Colon (tissue), 2 donors: ENCODE data around the gene RAB5B.
A peak's percentile ranks its signal among the peaks of the same experiment; 100 is the strongest.

Experiments
- FAIRE-seq: peaks from 2 replicates; lab custom pipeline; 2012; peaks lifted over from hg19 to GRCh38; lab: Jason Lieb, UNC
- donor health status: control.
- donor health status: control.

The RAB5B gene

DNA sequence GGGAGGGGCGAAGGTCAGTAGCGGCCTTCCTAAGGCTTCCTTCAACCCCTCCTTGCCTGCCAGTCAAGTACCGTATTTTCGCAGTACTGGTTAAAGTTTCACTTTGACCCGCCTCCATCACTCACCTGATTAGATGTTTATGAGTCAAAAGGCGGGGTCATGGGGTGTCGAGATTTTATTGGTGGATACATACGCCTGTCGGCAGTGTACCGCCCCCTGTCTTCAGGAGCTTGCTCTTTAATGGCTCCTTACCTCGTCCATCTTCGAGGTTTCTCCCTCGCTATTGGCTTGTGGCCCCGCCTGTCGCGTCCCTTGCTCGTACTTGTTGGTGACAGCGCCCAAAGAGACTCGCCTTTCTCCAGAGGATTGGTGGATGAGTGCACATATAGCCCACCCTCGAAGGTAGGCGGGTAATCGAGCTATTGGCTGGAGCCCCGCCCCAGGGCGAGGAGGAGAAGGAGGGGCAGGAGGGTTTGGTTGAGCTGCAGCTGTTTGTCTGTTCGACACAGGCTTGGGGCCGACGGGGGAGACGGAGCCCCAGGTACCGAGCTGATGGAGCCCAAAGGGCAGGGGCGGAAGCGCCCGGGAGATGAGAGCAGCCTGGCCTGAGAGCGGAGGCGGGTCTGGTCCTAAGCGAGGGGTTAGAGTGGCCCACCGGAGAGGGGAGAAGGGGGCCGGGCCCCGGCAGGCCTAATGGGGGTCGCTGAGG lies at the start of gene RAB5B:
Gene RAB5B (plus strand): TSS at position 480 of the 709 bp plus-strand sequence. CDS start 12,883 bp downstream, outside the sequence.
- FAIRE-seq, result peak; percentile 98

- no peak for FAIRE-seq
Measured at GRCh38 chr12:55925371-55925770, 48.5 kb upstream of the RAB5B start.

GRCh38 chr12:55925870-55926737 lies 47.8 kb upstream of the RAB5B start:
- FAIRE-seq, result no peak

GRCh38 chr12:55926738-55927587 lies 46.9 kb upstream of the RAB5B start:
- FAIRE-seq, result no peak

DNA sequence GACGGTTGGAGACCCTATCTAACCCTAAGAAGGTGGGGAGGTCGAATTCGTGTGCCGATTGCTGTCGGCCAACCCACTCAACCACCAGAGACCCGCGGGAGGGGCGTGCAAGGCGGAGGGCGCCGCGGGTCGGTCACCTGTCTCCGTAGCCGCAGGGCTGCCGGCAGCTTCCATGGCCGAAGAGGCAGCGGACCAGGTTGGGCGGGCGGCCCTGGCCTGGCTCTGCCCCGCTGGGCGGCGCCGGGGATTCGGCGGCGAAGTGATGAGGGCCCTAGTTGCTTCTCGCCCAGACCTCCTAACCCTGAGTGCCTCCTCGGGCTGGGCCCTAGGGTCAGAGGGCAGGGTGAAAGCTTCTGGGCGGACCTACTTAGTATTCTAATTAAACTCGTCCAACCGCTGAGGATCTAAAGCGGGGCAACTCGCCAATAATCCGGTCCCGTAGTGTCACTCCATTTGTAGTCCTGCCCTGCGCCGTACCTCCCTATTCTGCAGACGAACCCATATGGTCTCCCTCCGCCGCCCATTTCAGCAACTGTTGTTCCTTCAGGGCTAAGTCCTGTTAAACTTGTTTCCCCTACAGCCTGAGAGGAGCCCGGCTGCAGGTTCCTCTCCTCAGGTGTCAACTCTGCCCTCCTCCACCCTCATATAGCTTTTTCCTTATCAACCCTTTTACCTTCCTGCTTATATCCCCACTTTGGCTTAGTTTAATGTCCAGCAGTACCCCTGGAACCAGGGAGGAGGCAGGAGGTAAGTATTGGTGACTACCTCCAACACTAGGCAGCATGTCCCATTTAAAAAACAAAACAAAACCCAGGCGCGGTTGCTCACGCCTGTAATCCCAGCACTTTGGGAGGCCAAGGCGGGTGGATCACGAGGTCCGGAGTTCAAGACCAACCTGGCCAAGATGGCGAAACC lies 46.0 kb upstream of the RAB5B start, which contains the start of gene PYM1:
Gene PYM1 (minus strand): TSS at position 307 of the 915 bp plus-strand sequence. CDS start 133 bp downstream, at position 174.
- no peak for FAIRE-seq

DNA sequence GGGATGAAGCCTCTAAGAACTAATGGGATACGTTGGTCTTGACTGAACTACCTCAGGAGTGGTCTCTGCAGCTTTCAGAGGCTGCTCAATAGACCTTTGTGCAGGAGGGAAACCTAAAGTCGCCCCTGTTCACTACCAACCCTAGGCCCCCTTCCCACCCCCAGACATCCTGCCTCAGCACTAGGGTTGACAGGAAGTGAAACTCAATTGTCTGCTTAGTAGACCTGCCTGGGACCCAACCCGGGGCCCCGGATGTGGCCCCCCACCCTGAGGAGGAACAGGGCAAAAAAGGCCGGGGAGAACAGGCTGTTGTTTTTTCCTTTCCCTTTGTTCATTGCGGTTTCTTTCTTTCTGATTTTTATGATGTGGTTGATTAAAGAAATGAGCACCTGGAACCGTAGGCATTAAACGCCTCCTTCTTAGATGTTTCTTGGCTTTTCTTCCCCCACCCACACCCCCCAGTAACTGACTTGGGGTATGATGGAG lies 44.5 kb upstream of the RAB5B start:
- no peak for FAIRE-seq

GRCh38 chr12:55930771-55931316 lies 43.0 kb upstream of the RAB5B start, which contains the start of gene DGKA:
Gene DGKA, plus strand, starts transcription at chr12:55931162. Its CDS starts 5,342 bp downstream, at chr12:55936504.
- FAIRE-seq, result no peak

DNA sequence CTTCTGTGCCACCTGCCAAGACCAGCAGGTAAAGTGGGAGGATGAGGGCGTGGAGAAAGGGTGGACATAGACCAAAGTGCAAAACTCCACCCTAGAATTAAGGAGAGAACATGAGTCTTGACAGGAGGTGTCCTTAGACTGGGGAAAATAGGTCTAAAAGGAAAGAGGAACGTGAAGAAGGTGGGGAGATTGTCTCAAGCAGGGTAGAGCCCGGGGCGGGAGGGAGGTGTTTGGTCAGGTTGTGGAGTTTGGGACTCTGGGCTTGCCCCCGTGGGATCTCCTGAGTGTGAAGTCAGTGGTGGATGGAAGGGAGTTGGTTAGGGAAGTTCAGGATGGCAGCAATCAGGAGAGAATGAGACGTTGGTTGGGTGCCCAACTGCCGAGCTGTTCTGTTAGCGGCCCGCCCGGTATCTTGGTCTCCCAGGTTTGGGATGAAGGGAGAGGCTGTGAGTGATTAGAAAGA lies 42.5 kb upstream of the RAB5B start:
- no peak for FAIRE-seq

- no peak for FAIRE-seq
Measured at GRCh38 chr12:55931780-55932550, 41.9 kb upstream of the RAB5B start.

DNA sequence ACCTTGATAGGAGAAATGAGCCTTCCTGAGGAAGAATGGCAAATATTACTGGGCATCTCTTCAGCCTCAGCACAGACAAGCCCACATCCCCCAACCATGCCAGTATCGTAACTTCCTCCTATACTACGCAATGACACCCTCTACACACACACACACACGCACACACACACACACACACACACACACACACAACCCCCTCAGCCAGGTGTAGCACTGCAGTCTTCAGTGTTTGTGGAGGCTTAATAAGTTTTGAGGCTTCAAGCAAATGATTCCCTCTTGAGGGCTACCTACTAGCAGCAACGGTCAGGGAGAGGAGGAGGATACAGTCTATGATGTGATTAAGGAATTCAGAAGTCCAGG lies 41.3 kb upstream of the RAB5B start:
- FAIRE-seq, result no peak

DNA sequence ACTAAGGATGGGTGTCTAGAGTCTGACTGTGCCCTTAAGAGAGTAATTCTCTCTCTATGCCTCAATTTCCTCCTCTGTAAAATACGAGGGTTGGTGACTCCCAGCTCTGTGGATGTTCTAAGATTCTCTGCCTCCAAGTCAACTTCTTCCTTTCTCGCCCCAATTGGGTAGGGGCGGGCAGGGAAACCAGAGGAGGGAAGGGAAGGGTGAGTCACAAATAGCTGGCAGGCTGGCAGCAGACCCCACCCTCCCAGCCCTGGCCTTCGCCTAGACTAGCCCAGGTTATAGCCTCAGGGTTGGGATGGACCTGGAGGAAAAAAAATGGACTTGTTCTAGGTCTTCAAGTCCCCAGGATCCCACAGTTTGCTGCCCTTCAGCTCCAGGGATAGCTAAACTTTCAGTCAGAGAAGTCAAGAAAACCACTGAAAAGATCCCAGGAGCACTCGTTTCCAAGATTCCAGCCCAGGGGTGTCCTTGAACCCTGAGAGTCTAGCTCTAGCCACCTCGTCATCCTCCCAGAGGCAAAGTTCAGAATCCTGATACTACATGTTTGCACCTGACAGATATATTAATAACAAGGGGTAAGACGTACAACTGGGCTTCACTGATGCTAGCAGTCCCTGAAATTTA lies 40.6 kb upstream of the RAB5B start:
- FAIRE-seq, result no peak

DNA sequence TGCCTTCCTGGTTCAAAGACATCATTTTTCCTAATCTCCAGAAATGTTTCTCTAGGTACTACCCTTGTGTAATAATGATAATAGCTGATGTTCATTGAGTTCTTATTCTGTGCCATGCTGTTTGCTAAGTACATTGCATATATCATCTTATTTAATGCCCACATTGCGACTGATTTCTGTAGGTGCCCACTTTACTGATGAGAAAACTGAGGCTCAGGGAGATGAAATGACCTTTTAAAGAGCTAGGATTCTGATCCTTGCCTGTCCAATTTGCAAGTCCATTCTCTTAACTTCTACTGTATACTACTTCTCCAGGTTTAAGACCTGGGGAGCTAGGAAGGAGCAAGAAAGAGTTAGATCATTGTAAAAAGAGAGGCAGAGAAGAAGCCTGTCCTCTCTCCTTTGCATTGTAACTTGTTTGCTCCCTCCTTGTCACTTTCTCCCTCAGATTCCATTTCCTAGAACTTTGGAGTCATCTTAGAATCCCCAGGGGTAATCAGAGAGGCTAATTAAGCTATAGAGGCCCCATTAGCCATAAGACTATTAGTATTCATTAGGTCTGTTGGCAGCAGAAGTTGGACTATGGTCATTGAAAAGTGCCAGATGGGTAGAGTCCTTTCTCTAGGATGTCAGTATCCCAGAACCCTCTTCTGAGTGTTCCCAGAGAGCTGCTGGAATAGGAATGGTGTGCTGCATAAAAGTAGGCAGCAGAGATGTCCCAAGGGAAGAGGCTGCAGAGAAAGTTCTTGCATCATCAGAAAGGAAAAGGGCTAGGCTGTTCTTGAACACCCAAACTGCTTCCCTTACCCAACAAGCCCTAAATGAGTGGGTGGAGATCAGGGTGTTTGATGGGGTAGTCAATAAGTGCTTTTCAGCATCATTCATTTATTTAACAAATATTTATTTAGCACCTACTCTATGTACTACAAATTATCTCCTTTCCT lies 39.8 kb upstream of the RAB5B start:
- no peak for FAIRE-seq

DNA sequence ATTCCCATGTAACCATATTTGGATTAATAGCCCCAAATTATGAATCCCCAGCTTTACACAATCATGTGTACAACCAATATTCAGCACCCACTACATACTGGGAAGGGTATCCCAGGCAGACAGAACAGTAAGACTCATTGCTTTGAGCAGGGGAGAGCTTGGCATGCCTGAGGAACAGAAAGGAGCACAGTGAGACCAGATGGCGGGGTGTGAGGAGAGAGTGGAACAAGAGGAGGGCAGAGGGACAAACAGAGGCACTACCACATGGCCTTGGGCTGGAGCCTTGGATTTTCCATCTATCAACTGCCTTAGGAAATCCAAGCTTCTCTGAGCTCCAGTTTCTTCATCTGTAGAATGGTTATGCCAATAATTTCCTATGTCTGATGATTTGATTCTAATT lies 39.1 kb upstream of the RAB5B start:
- no peak for FAIRE-seq

DNA sequence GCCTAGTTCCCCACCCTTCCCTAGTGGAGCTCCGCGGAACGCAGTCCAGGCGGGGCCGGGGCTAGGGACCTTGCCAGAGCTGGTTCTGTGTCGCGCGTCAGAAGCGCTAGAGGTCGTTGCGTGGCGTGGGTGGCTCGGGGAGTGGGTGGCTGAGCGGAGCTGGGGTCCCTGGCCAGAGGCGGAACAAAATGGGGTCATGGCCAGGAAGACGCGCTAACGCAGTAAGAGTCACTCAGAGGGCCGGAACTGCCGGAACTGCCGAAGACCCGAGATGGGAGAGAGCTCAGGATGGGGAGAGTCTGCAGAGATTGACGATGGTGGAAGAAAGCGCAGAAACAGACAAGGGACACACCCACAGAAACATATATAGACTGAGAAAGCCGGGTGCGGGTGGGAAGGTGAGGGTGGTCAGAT lies 38.1 kb upstream of the RAB5B start:
- no peak for FAIRE-seq

GRCh38 chr12:55937981-55938380 lies 35.9 kb upstream of the RAB5B start:
- FAIRE-seq, result no peak

- no peak for FAIRE-seq
Measured at GRCh38 chr12:55938826-55939501, 34.9 kb upstream of the RAB5B start.

DNA sequence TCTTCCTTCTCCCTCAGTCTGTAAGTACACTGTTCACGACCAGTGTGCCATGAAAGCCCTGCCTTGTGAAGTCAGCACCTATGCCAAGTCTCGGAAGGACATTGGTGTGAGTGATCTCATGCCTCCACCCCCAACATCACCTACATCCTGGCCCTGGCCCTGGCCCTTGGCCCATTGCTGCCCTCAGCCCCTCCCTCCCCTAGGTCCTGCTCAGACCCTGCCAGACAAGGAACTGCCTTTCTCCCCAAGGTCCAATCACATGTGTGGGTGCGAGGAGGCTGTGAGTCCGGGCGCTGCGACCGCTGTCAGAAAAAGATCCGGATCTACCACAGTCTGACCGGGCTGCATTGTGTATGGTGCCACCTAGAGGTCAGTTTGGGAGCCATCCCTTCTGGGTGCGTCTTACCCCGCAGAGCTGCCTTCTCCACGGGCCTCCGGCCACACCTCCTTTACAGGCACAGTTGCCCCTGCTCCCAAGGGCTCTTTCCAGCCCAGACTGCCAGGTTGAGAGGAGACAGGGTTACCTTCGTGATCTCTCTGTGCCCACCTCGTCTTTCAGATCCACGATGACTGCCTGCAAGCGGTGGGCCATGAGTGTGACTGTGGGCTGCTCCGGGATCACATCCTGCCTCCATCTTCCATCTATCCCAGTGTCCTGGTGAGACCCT lies 33.7 kb upstream of the RAB5B start:
- FAIRE-seq, result no peak
